Measurements from ENCODE around the gene PCDHGA4. TPM values are rescaled to one million over a fixed set of nuclear protein-coding genes. Genes with fewer than 3 reads are reported as not detected.

PCDHGA4 gene
- total and polyA plus RNA-seq, 12 donors = 0.20 to 9.5 (median 2.8) TPM

DNA sequence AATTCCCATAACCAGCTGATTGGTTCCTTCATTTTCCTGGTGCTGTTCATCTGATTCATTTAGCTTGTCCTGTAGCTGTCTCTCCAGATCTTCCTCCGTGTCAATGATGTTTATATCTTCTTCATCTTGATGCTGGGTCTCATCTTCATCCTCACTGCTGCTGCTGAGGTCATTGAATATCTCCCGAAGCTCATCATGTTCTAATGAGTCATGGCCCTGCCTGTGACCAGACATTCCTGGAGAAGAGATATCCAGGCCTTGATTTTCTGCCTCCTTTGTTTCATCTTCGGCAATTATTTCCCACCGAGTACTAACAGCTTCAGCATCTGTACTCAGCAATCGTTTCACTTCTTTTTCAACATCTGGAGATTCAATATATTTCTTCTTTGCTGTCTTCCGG lies 35.6 kb upstream of the PCDHGA4 start:
- DNase-seq = no peak
- no peaks in the 10 kb centered on the region for H3K27me3 ChIP-seq
- H3K4me3 ChIP-seq = peak overlapping the region in 1 of 4 donors; percentile 72
- WGBS, 4 donors = 94 to 97% (median 96%) methylated on average over 6 of the region's 6 CpGs
- H3K27ac ChIP-seq = no peak overlapping the region
- H3K4me1 ChIP-seq (replicated peaks in 1 of 2) = peaks cover 0 to 9% of the 10 kb centered on the region in 2 donors
- TF ChIP-seq, protein P1, sequence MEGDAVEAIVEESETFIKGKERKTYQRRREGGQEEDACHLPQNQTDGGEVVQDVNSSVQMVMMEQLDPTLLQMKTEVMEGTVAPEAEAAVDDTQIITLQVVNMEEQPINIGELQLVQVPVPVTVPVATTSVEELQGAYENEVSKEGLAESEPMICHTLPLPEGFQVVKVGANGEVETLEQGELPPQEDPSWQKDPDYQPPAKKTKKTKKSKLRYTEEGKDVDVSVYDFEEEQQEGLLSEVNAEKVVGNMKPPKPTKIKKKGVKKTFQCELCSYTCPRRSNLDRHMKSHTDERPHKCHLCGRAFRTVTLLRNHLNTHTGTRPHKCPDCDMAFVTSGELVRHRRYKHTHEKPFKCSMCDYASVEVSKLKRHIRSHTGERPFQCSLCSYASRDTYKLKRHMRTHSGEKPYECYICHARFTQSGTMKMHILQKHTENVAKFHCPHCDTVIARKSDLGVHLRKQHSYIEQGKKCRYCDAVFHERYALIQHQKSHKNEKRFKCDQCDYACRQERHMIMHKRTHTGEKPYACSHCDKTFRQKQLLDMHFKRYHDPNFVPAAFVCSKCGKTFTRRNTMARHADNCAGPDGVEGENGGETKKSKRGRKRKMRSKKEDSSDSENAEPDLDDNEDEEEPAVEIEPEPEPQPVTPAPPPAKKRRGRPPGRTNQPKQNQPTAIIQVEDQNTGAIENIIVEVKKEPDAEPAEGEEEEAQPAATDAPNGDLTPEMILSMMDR (IDR thresholded peaks at IDR 0.05) = no peak
- TF ChIP-seq POLR2A (IDR thresholded peaks at IDR 0.05) = no peak
- peaks cover 11 to 65% (median 29%) of the 10 kb centered on the region in 3 donors for H3K9me3 ChIP-seq (replicated peaks in 1 of 3)
- no peaks in the 10 kb centered on the region for H3K36me3 ChIP-seq (replicated peaks in 1 of 2)
- intact Hi-C loops (cut with DNase I) = loop anchor here in 1 of 2 donors (10.0 kb wide), 1 partner anchor 96 kb away; the partner anchor contains the start of genes PCDHGA10 and PCDHGB7

DNA sequence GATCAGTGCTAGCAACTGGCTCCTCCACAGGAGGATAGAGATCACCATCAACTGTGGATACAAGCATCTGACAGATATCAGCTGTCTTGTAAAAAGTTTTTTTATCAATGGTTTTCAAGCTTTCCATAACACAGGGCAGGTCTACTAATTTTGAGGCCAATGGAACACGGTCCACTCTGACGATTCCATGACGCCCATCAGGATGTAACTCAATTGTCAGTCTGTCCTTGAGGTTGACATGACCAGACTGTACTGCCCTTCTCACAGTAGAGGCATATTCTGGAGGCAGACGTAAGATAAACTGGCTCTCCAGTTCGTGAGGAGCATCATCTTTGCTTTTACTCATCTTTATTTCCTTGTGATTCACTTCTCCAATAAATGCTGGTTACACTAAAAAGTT lies 35.1 kb upstream of the PCDHGA4 start:
- intact Hi-C loops (cut with DNase I) = loop anchor here in 1 of 2 donors (10.0 kb wide), 1 partner anchor 95 kb away; the partner anchor contains the start of genes PCDHGA10 and PCDHGB7
- Histone ChIP-seq H3K27me3 (no peaks in the 10 kb centered on the region), H3K4me3 (peak overlapping the region in 1 of 4 donors; percentile 72), H3K36me3 (replicated peaks in 1 of 2) (no peaks in the 10 kb centered on the region), H3K4me1 (replicated peaks in 1 of 2) (peaks cover 0 to 9% of the 10 kb centered on the region in 2 donors), H3K9me3 (replicated peaks in 1 of 3) (peaks cover 11 to 60% (median 25%) of the 10 kb centered on the region in 3 donors), H3K27ac (no peak overlapping the region)
- no peak for DNase-seq
- TF ChIP-seq, protein P1 (IDR thresholded peaks at IDR 0.05) = no peak
- no peak for TF ChIP-seq POLR2A (IDR thresholded peaks at IDR 0.05)
- 66 to 76% (median 72%) methylated on average over 5 of the region's 5 CpGs for WGBS, 4 donors

DNA sequence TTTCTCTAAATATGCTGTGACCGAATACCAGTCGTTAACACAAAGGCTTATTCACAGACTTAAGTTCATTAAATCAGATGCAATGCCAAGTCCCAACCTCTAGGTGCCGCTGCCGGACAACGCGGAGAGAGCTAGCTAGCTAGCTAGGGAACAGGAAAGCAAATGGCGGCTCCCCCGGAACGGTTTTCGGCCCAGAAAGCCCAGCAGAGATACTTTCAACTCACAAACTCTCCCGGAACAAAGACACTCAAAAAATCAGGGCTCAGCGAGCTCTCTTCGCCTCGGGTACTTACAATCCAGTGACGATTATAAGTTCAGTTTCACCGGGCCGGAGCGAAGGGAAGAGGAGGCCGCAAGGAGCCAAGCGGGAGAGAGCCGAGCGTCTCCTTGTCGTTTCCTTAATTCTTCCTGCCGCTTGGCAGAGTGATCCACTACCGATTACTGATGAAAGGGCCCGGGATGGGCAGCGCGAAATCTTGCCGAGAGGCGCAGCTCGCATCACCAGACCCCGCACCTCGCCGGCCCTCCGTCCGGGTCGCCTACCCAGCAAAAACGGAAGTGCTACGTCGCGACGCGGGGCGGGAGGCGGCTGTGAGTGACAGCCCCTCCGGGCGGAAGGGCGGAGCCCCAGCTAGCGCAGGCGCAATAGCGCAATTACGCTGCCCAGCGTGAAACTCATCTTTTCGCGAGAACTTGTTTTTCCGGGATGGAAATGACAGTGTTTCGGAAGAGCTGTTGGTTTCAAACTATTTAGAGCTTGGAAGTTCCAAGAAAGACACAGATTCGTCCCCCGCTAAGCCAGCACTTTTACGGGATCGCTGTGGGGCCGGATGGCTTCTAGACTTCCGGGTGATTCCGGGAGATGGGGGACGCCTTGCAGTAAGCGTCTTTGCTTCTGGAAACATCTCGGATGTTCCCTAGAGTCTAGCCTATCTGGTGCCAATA lies 34.3 kb upstream of the PCDHGA4 start, which contains the start of gene TAF7:
TSS of gene TAF7 (minus strand) at position 560 of the 945 bp plus-strand sequence. CDS start 740 bp downstream, outside the sequence.
- WGBS, 4 donors = 1 to 5% (median 2%) methylated on average over 43 to 67 of the region's 67 CpGs
- H3K4me1 ChIP-seq (replicated peaks in 1 of 2) = peaks cover 0 to 9% of the 10 kb centered on the region in 2 donors
- H3K27me3 ChIP-seq = no peaks in the 10 kb centered on the region
- intact Hi-C loops (cut with DNase I) = no loop called here
- H3K27ac ChIP-seq = peak within 1 kb of the TSS; percentile 77 to 96 (median 89)
- no peaks in the 10 kb centered on the region for H3K36me3 ChIP-seq (replicated peaks in 1 of 2)
- H3K4me3 ChIP-seq = peak within 1 kb of the TSS; percentile 13 to 79 (median 67)
- TF ChIP-seq POLR2A (IDR thresholded peaks at IDR 0.05) = peak; percentile 91 to 92
- TF ChIP-seq, protein P1 (IDR thresholded peaks at IDR 0.05) = peak; percentile 56 to 84 (median 71)
- peaks cover 11 to 55% (median 17%) of the 10 kb centered on the region in 3 donors for H3K9me3 ChIP-seq (replicated peaks in 1 of 3)
- DNase-seq = peak; percentile 86 to 93 (median 89)

DNA sequence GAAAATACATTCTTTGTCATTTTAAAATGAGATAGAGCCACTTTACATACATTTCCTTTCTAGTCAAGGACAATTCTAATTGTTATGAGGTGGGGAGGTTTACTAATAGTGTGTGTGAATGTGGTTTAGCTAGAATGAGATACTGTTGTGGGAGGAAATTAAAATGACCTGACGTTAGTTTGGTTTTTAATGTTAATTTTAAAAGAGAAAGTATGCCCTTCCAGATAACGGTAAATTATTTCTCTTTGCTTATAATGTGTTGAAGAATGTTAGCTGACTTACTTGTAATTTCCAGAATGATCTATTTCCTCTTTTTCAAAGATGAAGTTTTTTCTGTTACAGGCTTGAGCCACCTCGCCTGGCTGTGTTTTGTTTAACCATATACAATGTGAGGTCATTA lies 32.6 kb upstream of the PCDHGA4 start:
- Histone ChIP-seq H3K27ac (no peak overlapping the region), H3K27me3 (no peaks in the 10 kb centered on the region), H3K9me3 (replicated peaks in 1 of 3) (peaks cover 8 to 39% (median 14%) of the 10 kb centered on the region in 3 donors), H3K36me3 (replicated peaks in 1 of 2) (no peaks in the 10 kb centered on the region), H3K4me1 (replicated peaks in 1 of 2) (peaks cover 0 to 9% of the 10 kb centered on the region in 2 donors), H3K4me3 (no peak overlapping the region)
- no peak for TF ChIP-seq POLR2A (IDR thresholded peaks at IDR 0.05)
- TF ChIP-seq, protein P1 (IDR thresholded peaks at IDR 0.05) = no peak
- WGBS, 4 donors = 87 to 94% (median 92%) methylated on average over 3 of the region's 3 CpGs
- DNase-seq = no peak
- intact Hi-C loops (cut with DNase I) = no loop called here

All from adrenal gland (tissue), 12 donors.